K562 (cell line): ENCODE results near the gene SRM. TPM values are rescaled to one million over a fixed set of nuclear protein-coding genes. Genes with fewer than 3 reads are reported as not detected.
A peak's percentile ranks its signal among the peaks of the same experiment; 100 is the strongest.

Experiments used
- BRD4 ChIP-seq: fragments of 200-600 bp; sonication (generic); IDR thresholded peaks from 2 replicates; pipeline ENCODE4 v1.6.1; 2017; ENCODE audit warnings: inconsistent platforms
- EP400 ChIP-seq: fragments of 450-650 bp; IDR thresholded peaks from 2 replicates; pipeline ENCODE4 v1.6.1; 2017; ENCODE audit warnings: antibody characterized with exemption, mild to moderate bottlenecking, moderate library complexity
- HDAC1 ChIP-seq, 2 experiments: fragments of 450-650 bp; IDR thresholded peaks; 2 replicates each; pipeline ENCODE4 v1.6.1; 2016 to 2017; ENCODE audit warnings: inconsistent platforms in 1 of 2, mild to moderate bottlenecking in 1 of 2, moderate library complexity in 1 of 2
- HIVEP1 ChIP-seq: fragments of 250-450 bp; sonication (Bioruptor Pico); IDR thresholded peaks from 2 replicates; pipeline ENCODE4 v1.4.0; 2020; ENCODE audit warnings: mild to moderate bottlenecking
- MEIS2 ChIP-seq: fragments of 450-650 bp; IDR thresholded peaks from 2 replicates; pipeline ENCODE4 v1.6.1; 2014; ENCODE audit warnings: mild to moderate bottlenecking; ENCODE audit not compliant: partially characterized antibody
- NONO ChIP-seq, 2 experiments: fragments of 200-400 bp in 1 of 2; fragments of 450-650 bp in 1 of 2; formaldehyde crosslinking in 1 of 2; IDR thresholded peaks; 2 replicates each; pipeline ENCODE4 v1.6.1; 2017; ENCODE audit warnings: low read depth in 2 of 2, mild to moderate bottlenecking in 2 of 2, moderate library complexity in 2 of 2, low read length in 1 of 2
- NR3C1 ChIP-seq: sonication (generic); formaldehyde crosslinking; IDR thresholded peaks from 2 replicates; pipeline ENCODE4 v1.8.1; 2022; ENCODE audit warnings: missing genetic modification reagents
- PCBP1 ChIP-seq: fragments of 200-400 bp; formaldehyde crosslinking; IDR thresholded peaks from 2 replicates; pipeline ENCODE4 v1.6.1; 2018; ENCODE audit warnings: mild to moderate bottlenecking, low read depth, low read length; ENCODE audit not compliant: poor library complexity, severe bottlenecking
- STAG1 ChIP-seq: sonication (generic); formaldehyde crosslinking; IDR thresholded peaks from 2 replicates; pipeline ENCODE4 v1.5.0; 2020; ENCODE audit warnings: missing genetic modification reagents, borderline replicate concordance
- TGIF2 ChIP-seq: sonication (generic); formaldehyde crosslinking; IDR thresholded peaks from 2 replicates; pipeline ENCODE4 v1.8.1; 2022; ENCODE audit warnings: mild to moderate bottlenecking, missing genetic modification reagents, moderate library complexity
- U2AF1 ChIP-seq: fragments of 200-400 bp; formaldehyde crosslinking; optimal IDR thresholded peaks from 2 replicates; pipeline ENCODE3; 2017; ENCODE audit warnings: mild to moderate bottlenecking, low read depth, low read length, moderate library complexity
- ZNF124 ChIP-seq: sonication (generic); formaldehyde crosslinking; IDR thresholded peaks from 2 replicates; pipeline ENCODE4 v1.8.1; 2022; ENCODE audit warnings: missing genetic modification reagents
- ZNF133 ChIP-seq: fragments of 250-450 bp; sonication (Bioruptor Pico); IDR thresholded peaks from 2 replicates; pipeline ENCODE4 v1.4.0; 2020; ENCODE audit warnings: mild to moderate bottlenecking
- ZNF143 ChIP-seq: sonication (generic); formaldehyde crosslinking; IDR thresholded peaks from 2 replicates; pipeline ENCODE4 v1.9.0; 2022; ENCODE audit warnings: mild to moderate bottlenecking, missing genetic modification reagents
- ZNF431 ChIP-seq: sonication (generic); formaldehyde crosslinking; IDR thresholded peaks from 2 replicates; pipeline ENCODE4 v1.8.0; 2022; ENCODE audit warnings: mild to moderate bottlenecking, missing genetic modification reagents
- ZNF79 ChIP-seq: fragments of 250-450 bp; sonication (Bioruptor Pico); IDR thresholded peaks from 2 replicates; pipeline ENCODE4 v1.4.0; 2020; ENCODE audit warnings: low read depth, mild to moderate bottlenecking, moderate library complexity
- polyA plus RNA-seq, 8 experiments: library from polyadenylated mRNA; depleted of rRNA in 4 of 8; stranded (reverse) in 5 of 8; unstranded in 3 of 8; fragments of >200 nt; fragmentation: Nextera tagmentation in 2 of 8; fragmentation: Illumina TruSeq in 1 of 8; extraction: Ambion mirVana in 2 of 8; extraction: Trizol in 1 of 8; gene quantifications; 2 replicates each; pipeline versions ENCODE4 v1.2.1 to v1.2.3, GENCODE V29; 2011 to 2014; ENCODE audit warnings: inconsistent platforms in 1 of 8, missing spikeins in 1 of 8
- total RNA-seq, 7 experiments: library from RNA; depleted of rRNA in 6 of 7; stranded (reverse); fragments of >200 nt in 6 of 7; fragmentation: Illumina TruSeq in 2 of 7; extraction: Trizol in 2 of 7; gene quantifications; 2 replicates each; pipeline versions ENCODE4 v1.2.1 to v1.2.3, GENCODE V29; 2011 to 2021; ENCODE audit warnings: low replicate concordance in 1 of 7
- TF ChIP-seq, protein P1 (sequence below): fragments of 250-450 bp; sonication (Bioruptor Pico); IDR thresholded peaks from 2 replicates; pipeline ENCODE4 v1.9.0; 2021; ENCODE audit warnings: mild to moderate bottlenecking
- TF ChIP-seq, protein P2 (sequence below): fragments of 200-600 bp; sonication (generic); IDR thresholded peaks from one replicate; pipeline ENCODE4 v1.6.1; 2012; ENCODE audit warnings: mild to moderate bottlenecking, low read depth, low read length, inconsistent platforms

SRM gene
- total and polyA plus RNA-seq, 9 of the 15 experiments (the other 6 are each of a cell fraction or from before 2014, with no cell fraction given): 23.9 to 373 (median 82.5) TPM

DNA sequence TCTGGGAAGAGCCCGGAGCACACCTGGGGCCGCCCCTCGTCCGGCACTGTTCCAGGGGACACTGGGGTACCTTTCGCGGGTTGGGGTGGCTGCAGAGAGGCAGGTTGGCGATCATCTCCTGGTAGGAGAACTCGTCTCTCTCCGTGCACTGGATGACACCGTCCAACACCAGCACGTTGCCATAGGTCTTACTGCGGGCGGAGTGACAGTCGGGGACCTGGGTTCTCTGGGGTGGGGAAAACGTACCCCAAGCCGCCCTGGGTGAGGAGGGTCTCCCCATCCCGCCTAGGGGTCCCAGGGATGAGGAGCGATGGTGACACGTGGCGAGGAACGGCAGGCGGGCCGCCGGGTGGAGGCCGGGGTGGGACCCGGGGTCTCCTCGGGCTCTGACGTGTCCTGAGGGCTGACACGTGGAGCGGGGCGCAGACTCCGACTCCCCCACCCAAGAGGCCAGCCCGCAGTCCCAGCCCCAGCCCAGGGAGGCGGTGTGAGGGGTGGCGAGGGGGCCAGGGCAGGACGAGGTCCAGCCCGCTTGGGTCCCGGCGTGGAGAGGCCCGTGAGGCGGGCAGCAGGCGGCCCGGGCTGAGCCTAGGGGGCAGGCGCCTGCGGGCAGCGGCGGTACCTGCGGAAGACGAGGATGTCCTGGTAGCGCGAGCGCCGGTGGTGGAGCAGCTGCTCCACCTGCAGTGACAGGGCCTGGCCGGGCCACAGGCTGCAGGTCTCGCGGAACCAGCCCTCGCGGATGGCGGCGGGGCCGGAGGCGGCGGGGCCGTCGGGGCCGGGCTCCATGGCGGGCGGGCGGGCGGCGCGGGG, 457 bp downstream of the SRM start (continued):
- TF ChIP-seq NONO (IDR thresholded peaks at IDR 0.05; ENCODE audit: low read depth in 2 of 2, low read length in 1 of 2): peak in 1 of 2 experiments; percentile 57; a peak in 2 of 4 replicates
- TF ChIP-seq PCBP1: no peak
- TF ChIP-seq, protein P1, sequence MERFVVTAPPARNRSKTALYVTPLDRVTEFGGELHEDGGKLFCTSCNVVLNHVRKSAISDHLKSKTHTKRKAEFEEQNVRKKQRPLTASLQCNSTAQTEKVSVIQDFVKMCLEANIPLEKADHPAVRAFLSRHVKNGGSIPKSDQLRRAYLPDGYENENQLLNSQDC (CRISPR knock-in tag): no peak
- TF ChIP-seq HIVEP1: no peak
- TF ChIP-seq NR3C1 (CRISPR knock-in tag): no peak
- TF ChIP-seq TGIF2 (CRISPR knock-in tag): 0 out of 2 replicates have a peak, but pooled peaks have one; percentile 22
- TF ChIP-seq U2AF1: no peak
- TF ChIP-seq, protein P2, sequence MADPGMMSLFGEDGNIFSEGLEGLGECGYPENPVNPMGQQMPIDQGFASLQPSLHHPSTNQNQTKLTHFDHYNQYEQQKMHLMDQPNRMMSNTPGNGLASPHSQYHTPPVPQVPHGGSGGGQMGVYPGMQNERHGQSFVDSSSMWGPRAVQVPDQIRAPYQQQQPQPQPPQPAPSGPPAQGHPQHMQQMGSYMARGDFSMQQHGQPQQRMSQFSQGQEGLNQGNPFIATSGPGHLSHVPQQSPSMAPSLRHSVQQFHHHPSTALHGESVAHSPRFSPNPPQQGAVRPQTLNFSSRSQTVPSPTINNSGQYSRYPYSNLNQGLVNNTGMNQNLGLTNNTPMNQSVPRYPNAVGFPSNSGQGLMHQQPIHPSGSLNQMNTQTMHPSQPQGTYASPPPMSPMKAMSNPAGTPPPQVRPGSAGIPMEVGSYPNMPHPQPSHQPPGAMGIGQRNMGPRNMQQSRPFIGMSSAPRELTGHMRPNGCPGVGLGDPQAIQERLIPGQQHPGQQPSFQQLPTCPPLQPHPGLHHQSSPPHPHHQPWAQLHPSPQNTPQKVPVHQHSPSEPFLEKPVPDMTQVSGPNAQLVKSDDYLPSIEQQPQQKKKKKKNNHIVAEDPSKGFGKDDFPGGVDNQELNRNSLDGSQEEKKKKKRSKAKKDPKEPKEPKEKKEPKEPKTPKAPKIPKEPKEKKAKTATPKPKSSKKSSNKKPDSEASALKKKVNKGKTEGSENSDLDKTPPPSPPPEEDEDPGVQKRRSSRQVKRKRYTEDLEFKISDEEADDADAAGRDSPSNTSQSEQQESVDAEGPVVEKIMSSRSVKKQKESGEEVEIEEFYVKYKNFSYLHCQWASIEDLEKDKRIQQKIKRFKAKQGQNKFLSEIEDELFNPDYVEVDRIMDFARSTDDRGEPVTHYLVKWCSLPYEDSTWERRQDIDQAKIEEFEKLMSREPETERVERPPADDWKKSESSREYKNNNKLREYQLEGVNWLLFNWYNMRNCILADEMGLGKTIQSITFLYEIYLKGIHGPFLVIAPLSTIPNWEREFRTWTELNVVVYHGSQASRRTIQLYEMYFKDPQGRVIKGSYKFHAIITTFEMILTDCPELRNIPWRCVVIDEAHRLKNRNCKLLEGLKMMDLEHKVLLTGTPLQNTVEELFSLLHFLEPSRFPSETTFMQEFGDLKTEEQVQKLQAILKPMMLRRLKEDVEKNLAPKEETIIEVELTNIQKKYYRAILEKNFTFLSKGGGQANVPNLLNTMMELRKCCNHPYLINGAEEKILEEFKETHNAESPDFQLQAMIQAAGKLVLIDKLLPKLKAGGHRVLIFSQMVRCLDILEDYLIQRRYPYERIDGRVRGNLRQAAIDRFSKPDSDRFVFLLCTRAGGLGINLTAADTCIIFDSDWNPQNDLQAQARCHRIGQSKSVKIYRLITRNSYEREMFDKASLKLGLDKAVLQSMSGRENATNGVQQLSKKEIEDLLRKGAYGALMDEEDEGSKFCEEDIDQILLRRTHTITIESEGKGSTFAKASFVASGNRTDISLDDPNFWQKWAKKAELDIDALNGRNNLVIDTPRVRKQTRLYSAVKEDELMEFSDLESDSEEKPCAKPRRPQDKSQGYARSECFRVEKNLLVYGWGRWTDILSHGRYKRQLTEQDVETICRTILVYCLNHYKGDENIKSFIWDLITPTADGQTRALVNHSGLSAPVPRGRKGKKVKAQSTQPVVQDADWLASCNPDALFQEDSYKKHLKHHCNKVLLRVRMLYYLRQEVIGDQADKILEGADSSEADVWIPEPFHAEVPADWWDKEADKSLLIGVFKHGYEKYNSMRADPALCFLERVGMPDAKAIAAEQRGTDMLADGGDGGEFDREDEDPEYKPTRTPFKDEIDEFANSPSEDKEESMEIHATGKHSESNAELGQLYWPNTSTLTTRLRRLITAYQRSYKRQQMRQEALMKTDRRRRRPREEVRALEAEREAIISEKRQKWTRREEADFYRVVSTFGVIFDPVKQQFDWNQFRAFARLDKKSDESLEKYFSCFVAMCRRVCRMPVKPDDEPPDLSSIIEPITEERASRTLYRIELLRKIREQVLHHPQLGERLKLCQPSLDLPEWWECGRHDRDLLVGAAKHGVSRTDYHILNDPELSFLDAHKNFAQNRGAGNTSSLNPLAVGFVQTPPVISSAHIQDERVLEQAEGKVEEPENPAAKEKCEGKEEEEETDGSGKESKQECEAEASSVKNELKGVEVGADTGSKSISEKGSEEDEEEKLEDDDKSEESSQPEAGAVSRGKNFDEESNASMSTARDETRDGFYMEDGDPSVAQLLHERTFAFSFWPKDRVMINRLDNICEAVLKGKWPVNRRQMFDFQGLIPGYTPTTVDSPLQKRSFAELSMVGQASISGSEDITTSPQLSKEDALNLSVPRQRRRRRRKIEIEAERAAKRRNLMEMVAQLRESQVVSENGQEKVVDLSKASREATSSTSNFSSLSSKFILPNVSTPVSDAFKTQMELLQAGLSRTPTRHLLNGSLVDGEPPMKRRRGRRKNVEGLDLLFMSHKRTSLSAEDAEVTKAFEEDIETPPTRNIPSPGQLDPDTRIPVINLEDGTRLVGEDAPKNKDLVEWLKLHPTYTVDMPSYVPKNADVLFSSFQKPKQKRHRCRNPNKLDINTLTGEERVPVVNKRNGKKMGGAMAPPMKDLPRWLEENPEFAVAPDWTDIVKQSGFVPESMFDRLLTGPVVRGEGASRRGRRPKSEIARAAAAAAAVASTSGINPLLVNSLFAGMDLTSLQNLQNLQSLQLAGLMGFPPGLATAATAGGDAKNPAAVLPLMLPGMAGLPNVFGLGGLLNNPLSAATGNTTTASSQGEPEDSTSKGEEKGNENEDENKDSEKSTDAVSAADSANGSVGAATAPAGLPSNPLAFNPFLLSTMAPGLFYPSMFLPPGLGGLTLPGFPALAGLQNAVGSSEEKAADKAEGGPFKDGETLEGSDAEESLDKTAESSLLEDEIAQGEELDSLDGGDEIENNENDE: no peak
- no peak for TF ChIP-seq ZNF143 (CRISPR knock-in tag)
- peak in 1 of 2 experiments; percentile 88; a peak in 2 of 4 replicates for TF ChIP-seq HDAC1 (IDR thresholded peaks at IDR 0.05)
- TF ChIP-seq MEIS2: no peak
- TF ChIP-seq ZNF79: no peak
- TF ChIP-seq BRD4: no peak
- no peak for TF ChIP-seq STAG1 (CRISPR knock-in tag)
- TF ChIP-seq ZNF431: peak; percentile 12; the same call in 1 of the 2 replicates
- TF ChIP-seq ZNF124 (CRISPR knock-in tag): no peak
- TF ChIP-seq ZNF133 (CRISPR knock-in tag): no peak
- TF ChIP-seq EP400: peak; percentile 73
